ENCODE measurements around the gene KRT82.

DNA sequence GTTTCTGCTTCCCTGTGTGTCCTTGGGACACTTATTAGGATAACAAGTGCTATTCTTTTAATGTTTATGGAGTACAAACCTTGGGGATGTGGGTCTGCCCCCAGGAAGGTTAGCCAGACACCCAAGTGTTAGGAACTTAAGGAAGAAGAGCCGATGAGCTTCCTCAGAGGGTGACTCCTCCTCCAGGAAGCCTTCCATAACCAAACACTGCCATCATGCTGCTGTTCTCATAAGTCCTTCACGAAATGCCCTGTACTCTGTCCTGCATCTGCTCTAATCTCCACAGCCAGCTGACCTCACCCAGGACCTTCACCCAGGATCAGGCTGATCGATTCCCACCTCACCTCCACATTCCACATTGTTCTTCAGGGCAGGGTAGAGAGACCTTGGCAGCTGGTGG, 37.6 kb downstream of the KRT82 start:
- TF ChIP-seq, protein P1, sequence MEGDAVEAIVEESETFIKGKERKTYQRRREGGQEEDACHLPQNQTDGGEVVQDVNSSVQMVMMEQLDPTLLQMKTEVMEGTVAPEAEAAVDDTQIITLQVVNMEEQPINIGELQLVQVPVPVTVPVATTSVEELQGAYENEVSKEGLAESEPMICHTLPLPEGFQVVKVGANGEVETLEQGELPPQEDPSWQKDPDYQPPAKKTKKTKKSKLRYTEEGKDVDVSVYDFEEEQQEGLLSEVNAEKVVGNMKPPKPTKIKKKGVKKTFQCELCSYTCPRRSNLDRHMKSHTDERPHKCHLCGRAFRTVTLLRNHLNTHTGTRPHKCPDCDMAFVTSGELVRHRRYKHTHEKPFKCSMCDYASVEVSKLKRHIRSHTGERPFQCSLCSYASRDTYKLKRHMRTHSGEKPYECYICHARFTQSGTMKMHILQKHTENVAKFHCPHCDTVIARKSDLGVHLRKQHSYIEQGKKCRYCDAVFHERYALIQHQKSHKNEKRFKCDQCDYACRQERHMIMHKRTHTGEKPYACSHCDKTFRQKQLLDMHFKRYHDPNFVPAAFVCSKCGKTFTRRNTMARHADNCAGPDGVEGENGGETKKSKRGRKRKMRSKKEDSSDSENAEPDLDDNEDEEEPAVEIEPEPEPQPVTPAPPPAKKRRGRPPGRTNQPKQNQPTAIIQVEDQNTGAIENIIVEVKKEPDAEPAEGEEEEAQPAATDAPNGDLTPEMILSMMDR (IDR thresholded peaks at IDR 0.05): no peak
- no peak for TF ChIP-seq POLR2A (IDR thresholded peaks at IDR 0.05)
